GM19372 (cell line): ENCODE results near the gene TMEM178B.

Source experiments
- ATAC-seq: cut with Tn5 transposase; IDR thresholded peaks from one replicate; pipeline ENCODE4 v1.9.1; 2021; ENCODE audit warnings: mild to moderate bottlenecking, low read depth, moderate library complexity; ENCODE audit not compliant: unreplicated experiment

TMEM178B gene

GRCh38 chr7:141210862-141211261 is 137.0 kb downstream of the TMEM178B start:
- no peak for ATAC-seq

GRCh38 chr7:141213226-141213625 is 139.4 kb downstream of the TMEM178B start:
- ATAC-seq, result no peak

- no peak for ATAC-seq
Observed at GRCh38 chr7:141217938-141218337, 144.1 kb downstream of the TMEM178B start.

DNA sequence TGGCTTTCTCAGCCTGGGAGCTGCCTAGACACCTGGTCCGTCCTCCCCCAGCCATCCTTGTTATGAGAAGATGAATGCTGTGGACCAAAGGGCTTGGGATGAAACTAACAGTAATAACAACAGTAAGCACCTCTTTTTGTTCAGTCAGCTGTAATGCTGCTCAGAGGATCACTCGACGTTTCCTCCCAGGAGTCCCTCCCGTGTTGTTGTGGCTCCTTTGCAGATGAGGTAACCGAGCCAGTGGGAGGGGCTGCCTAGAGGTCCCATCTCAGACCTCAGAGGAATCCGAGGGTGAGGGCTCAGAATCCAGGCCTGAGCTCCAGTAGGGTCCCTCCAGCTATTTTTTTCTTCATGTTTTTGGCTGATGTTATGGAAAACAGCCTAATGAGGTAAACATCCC is 145.1 kb downstream of the TMEM178B start:
- no peak for ATAC-seq

- ATAC-seq, result no peak
Observed at GRCh38 chr7:141220263-141220880, 146.5 kb downstream of the TMEM178B start.

- no peak for ATAC-seq
Observed at GRCh38 chr7:141221007-141221612, 147.2 kb downstream of the TMEM178B start.

DNA sequence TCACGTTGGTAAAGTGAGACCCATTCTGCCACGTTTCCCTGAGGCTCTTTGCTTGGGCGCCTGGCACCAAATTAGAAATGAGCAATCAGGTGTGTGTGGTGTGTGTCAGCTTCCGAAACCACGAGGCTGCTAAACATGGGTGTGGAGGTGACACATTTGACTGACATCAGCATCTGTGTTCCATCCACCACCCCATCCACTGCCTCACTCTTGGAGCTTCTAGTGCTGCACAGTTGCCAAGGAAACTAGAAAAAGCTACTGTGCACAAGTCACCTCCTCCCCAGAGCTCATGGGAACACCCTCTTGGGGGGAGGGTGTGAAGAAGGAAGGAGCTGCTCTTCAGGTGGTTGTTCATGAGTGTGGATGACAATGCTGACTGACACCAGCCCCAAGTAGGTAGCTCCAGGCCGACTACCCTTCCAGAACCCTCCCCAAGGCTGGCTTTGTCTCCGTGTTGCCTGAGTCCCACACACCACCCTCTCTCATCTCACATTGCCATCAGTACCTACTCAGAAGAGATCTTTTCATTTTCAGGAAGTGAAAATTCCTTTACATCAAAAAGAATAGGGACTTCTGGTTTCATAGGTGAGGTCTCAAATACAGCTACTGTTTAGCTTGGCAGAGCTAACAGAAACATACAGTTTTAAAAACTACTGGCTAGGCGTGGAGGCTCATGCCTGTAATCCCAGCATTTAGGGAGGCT is 152.2 kb downstream of the TMEM178B start:
- no peak for ATAC-seq

- ATAC-seq, result no peak
Observed at GRCh38 chr7:141227454-141227853, 153.6 kb downstream of the TMEM178B start.

GRCh38 chr7:141228482-141228881 is 154.6 kb downstream of the TMEM178B start:
- ATAC-seq, result no peak

DNA sequence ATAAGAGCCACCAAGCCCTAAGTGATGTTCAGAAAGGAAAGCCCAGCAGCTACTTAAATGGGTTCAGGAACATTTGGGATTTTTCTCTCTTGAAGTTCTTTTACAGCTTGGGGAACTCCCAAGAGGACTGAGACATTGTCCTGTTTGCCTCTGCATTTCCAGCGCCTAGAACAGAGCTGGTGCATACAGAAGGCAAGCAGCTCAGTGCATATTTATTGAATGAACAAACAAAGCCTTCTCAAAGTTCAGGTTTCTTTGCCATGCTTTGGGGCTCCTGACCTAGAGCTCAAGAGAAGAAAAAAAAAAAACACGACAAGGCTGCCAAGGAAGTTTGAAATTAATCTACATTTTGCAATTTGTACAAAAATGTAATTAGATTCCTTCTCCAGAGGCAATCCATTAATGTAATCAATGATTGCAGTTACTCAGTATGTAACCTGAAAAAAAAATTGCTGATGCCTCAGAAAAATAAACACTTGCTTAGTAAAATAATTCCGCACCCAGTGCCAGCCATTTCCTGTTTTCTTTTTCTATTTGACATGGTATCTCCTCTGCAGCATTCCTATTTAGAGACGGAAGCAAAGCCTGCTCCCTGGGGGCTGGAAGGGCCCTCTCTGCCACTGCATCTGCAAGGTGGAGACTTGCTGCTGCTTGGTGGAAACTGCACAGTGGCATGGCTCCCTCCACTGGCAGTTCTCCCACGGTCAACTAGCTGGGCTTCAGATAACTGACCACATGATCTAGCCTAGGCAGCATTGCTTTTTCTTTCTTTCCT is 157.3 kb downstream of the TMEM178B start:
- ATAC-seq, result no peak

DNA sequence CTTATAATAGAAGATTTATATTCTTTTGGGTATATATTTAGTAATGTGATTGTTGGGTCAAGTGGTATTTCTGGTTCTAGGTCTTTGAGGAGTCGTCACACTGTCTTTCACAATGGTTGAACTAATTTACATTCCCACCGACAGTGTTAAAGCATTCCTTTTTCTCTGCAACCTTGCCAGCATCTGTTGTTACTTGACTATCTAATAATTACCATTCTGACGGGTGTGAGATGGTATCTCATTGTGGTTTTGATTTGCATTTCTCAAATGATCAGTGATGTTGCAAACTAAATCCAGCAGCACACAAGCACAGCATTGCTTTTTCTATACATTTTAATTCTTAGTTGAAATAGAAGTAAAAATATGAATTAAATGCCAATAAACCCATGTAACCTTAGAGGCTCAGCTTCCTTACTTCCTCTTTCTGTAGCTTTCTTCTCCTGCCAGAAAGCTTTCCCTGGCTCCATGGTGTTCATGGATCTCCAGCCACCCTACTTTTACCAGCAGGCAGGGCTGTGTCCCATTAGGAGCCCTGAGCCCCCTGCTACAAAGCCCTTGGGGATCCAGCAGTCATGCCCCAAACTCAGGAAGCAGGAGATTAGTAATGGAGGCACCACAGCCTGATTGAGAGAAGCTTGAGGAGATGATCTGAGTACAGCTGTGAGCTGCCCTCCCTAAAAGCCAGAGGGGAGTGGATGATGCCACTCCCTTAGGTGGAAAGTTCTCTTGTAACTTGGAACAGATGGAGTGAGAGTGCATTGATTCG is 158.6 kb downstream of the TMEM178B start:
- ATAC-seq, result no peak

- ATAC-seq, result no peak
Observed at GRCh38 chr7:141234335-141235105, 160.7 kb downstream of the TMEM178B start.

DNA sequence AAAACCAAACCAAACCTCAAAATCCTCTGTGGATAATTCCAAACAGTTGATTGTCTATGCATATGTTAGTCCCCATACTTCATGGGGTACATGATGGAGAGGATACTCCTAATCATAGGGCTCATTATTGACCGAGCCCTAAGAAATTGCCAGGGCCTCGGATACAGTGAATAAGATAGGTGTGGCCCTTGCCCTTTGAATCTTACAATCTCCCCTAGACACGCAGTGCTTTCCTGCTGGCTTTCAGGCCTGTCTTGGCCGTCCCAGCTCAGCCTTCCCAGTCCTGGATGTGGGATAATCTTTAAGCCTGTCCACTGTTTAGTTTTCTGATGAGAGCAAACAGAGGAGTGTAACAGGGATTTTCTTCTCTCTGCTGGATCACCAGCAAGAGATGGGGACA is 161.8 kb downstream of the TMEM178B start:
- no peak for ATAC-seq

GRCh38 chr7:141238596-141239243 is 164.9 kb downstream of the TMEM178B start:
- ATAC-seq, result no peak

GRCh38 chr7:141239661-141240060 is 165.8 kb downstream of the TMEM178B start:
- no peak for ATAC-seq

DNA sequence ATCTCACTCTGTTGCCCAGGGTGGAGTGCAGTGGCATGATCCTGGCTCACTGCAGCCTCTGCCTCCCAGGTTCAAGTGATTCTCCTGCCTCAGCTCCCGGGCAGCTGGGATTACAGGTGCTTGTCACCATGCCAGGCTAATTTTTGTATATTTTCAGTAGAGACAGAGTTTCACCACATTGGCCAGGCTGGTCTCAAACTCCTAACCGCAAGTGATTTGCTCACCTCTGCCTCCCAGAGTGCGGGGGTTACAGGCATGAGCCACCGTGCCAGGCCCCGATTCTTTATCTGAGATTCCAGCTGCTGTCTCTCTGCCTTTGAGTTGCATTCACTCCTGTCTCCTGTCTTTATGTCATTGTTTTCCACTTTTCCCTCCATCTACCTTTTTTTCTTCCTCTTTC is 168.7 kb downstream of the TMEM178B start:
- no peak for ATAC-seq

GRCh38 chr7:141243368-141243767 is 169.5 kb downstream of the TMEM178B start:
- ATAC-seq, result no peak

DNA sequence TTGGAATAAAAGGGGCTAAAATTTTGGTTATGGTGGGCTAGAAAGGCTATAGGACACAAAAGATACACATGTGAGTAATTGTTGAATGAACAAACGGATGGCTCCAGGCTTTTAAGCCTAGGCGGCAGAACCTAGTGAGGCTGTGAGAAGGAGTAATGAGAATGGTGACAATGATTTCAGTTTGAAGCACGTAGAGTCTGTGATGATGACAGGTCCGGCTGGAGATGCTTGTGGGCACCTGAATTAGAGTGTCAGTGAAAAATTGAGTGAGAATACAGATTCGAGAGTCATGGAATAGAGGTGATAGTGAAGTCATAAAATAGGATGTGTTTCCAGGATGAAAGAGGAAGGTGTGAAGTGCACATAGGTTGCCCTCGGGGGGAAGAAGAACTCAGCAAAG is 170.6 kb downstream of the TMEM178B start:
- no peak for ATAC-seq

DNA sequence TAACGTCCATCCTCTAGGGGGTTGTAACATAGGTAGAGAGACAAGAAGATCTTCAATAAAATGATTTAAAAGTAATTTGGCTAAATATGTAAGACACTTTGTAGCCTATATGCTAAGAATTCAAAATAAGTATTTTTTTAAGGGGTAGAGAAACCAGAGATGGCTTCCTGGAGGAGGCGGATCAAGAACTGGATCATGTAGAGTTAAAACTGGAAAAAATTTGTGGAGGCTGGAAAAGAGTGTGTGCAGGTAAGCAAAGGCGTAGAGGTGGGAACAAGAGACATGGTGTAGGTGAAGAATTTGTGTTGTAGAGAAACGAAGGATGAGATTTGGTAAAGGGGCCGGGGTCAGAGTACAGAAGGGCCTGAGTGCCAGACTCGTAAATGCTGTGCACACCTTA is 172.6 kb downstream of the TMEM178B start:
- no peak for ATAC-seq
